Measurements from ENCODE around the gene CRYGC. TPM values are rescaled to one million over a fixed set of nuclear protein-coding genes. Genes with fewer than 3 reads are reported as not detected.

The CRYGC gene
- not detected in 2 replicates for total RNA-seq
- polyA plus RNA-seq, result not detected in 2 replicates
- not detected in 2 replicates for polyA plus RNA-seq (2011; cell fraction: cytosol; rRNA removed)
- not detected in 2 replicates for polyA plus RNA-seq (2011; cell fraction: nucleus; rRNA removed)
- not detected in 2 replicates for polyA plus RNA-seq (2012)
- polyA minus RNA-seq, result not detected in 2 replicates
- polyA minus RNA-seq (2011; cell fraction: cytosol; rRNA and poly(A)+ RNA removed), result not detected
- polyA minus RNA-seq (2011; cell fraction: nucleus; rRNA and poly(A)+ RNA removed), result not detected in 2 replicates
- Bru-seq, nascent RNA, result not detected
- not detected for BruChase-seq, experiment 1, labeled RNA remaining after a 6-hour chase
- not detected for BruChase-seq, experiment 2, labeled RNA remaining after a 2-hour chase
- long read RNA-seq, result 0 reads

- Histone ChIP-seq H3K27ac (ENCODE audit: insufficient read depth, low read depth, low read length) (no peak within 1 kb of the TSS), H3K79me2 (ENCODE audit: control insufficient read depth, insufficient read depth, low read length) (no peaks in the 10 kb centered on the region), H3K4me1 (ENCODE audit: control insufficient read depth, extremely low read depth, insufficient read depth, low read length) (no peaks in the 10 kb centered on the region), H3K9me1 (replicated peaks; ENCODE audit: control insufficient read depth, extremely low read depth, insufficient read depth, low read length) (no peaks in the 10 kb centered on the region), H3K27me3 (ENCODE audit: control insufficient read depth in 2 of 2, insufficient read depth in 2 of 2, low read length in 2 of 2) (peaks cover 3 to 6% of the 10 kb centered on the region in 2 experiments), H4K20me1 (replicated peaks; ENCODE audit: control insufficient read depth, extremely low read depth, insufficient read depth, low read length) (no peaks in the 10 kb centered on the region), H3K4me3 (replicated peaks in 1 of 3; ENCODE audit: insufficient read depth in 1 of 3, low read depth in 1 of 3, low read length in 3 of 3) (no peak within 1 kb of the TSS), H3K36me3 (ENCODE audit: control insufficient read depth in 2 of 2, extremely low read depth in 1 of 2, insufficient read depth in 2 of 2, low read length in 2 of 2) (no peaks in the 10 kb centered on the region), H3K9ac (replicated peaks; ENCODE audit: extremely low read depth, insufficient read depth, low read length) (no peak within 1 kb of the TSS), H3K9me3 (replicated peaks; ENCODE audit: control insufficient read depth, insufficient read depth, low read length) (no peaks in the 10 kb centered on the region), H2AFZ (ENCODE audit: low read depth, low read length) (no peak within 1 kb of the TSS), H3K4me2 (ENCODE audit: insufficient read depth, low read length) (no peak within 1 kb of the TSS)
- ChIA-PET CTCF (interaction anchor here (1.4 kb wide), 1 partner anchor 12 kb away, joined by 3 read pairs; no protein-coding TSS in a partner anchor), POLR2A (no interaction called here)
- BruUV-seq (replicated peaks), result no TSS peak
- no peak for DNase-seq (ENCODE audit: low read depth, low spot score)
- dilution Hi-C loops (cut with MboI; ENCODE audit: extremely low pct_ligation_motif_present, low sequenced_read_pairs) (no loop called here), intact Hi-C loops (cut with micrococcal nuclease) (no loop called here)
- no peak for TF ChIP-seq JUN (IDR thresholded peaks at IDR 0.05; ENCODE audit: borderline replicate concordance, insufficient read depth, insufficient read length, low read depth)
- TF ChIP-seq GATA2 (IDR thresholded peaks at IDR 0.05; ENCODE audit: insufficient read depth, insufficient read length, low read depth, low read length), result no peak
- TF ChIP-seq CTCF (IDR thresholded peaks at IDR 0.05; ENCODE audit: extremely low read depth in 1 of 2, insufficient read depth in 1 of 2, low read depth in 1 of 2, low read length in 2 of 2), result no peak
- TF ChIP-seq MAX (IDR thresholded peaks at IDR 0.05; ENCODE audit: insufficient read depth, insufficient read length), result no peak
- no peak for TF ChIP-seq EZH2 (IDR thresholded peaks at IDR 0.05; ENCODE audit: borderline replicate concordance, low read depth, low read length, severe bottlenecking)
- no peak for TF ChIP-seq POLR2A (IDR thresholded peaks at IDR 0.05; ENCODE audit: low read depth, low read length)
- TF ChIP-seq MYC (IDR thresholded peaks at IDR 0.05; ENCODE audit: low read depth, low read length), result no peak
- TF ChIP-seq FOS (IDR thresholded peaks at IDR 0.05; ENCODE audit: borderline replicate concordance, insufficient read depth, low read length), result no peak
- TF ChIP-seq POLR2AphosphoS5 (IDR thresholded peaks at IDR 0.05; ENCODE audit: insufficient read depth, low read depth, low read length), result no peak
- no peak for FAIRE-seq
These were observed at the start of gene CRYGC for GRCh38 chr2:208129744-208130711. Gene CRYGC, minus strand, starts transcription at chr2:208129828. Its CDS starts 36 bp downstream, at chr2:208129792.
